Transverse colon (tissue), 3 donors: Measurements from ENCODE around the gene CYP1B1.

Source experiments
- CTCF ChIP-seq, 5 experiments: fragments of 200-600 bp in 3 of 5; fragments of 450-650 bp in 2 of 5; sonication (generic) in 3 of 5; IDR thresholded peaks; 1 replicate in 2 of 5; 2 replicates in 3 of 5; pipeline ENCODE4 v1.5.1; 2016 to 2017; ENCODE audit warnings: antibody characterized with exemption in 5 of 5, inconsistent platforms in 3 of 5, mild to moderate bottlenecking in 2 of 5, moderate library complexity in 1 of 5
- EP300 ChIP-seq: sonication (generic); formaldehyde crosslinking; IDR thresholded peaks from one replicate; pipeline ENCODE4 v1.6.1; 2017; ENCODE audit warnings: antibody characterized with exemption, low read depth
- POLR2A ChIP-seq: fragments of 450-650 bp; IDR thresholded peaks from one replicate; pipeline ENCODE4 v1.6.1; 2016; ENCODE audit warnings: antibody characterized with exemption, mild to moderate bottlenecking, moderate library complexity

GRCh38 chr2:38029512-38029911, 46.4 kb downstream of the CYP1B1 start:
- TF ChIP-seq EP300 (no peak), CTCF (IDR thresholded peaks at IDR 0.05) (no peak), POLR2A (no peak)
